Neuronal stem cell (in vitro differentiated cells): ENCODE data around the gene FAM241B.

Experiments used
- DNase-seq: peaks from one replicate; pipeline ENCODE4 v3.0.0-alpha.2; 2013; ENCODE audit warnings: low spot score
- H2AFZ ChIP-seq: one replicate; pipeline ENCODE4 v1.6.1; 2013; ENCODE audit warnings: mild to moderate bottlenecking, low read length, inconsistent platforms
- H2AK5ac ChIP-seq: 2 replicates; pipeline ENCODE4 v1.6.1; 2013; ENCODE audit warnings: low read depth, mild to moderate bottlenecking, inconsistent platforms, low read length, moderate library complexity, mixed read lengths
- H2BK120ac ChIP-seq: 2 replicates; pipeline ENCODE4 v1.6.1; 2013; ENCODE audit warnings: low read depth, mild to moderate bottlenecking, inconsistent platforms, low read length, moderate library complexity, mixed read lengths
- H2BK12ac ChIP-seq: one replicate; pipeline ENCODE4 v1.6.1; 2013; ENCODE audit warnings: low read length, inconsistent platforms
- H2BK15ac ChIP-seq: 2 replicates; pipeline ENCODE4 v1.6.1; 2013; ENCODE audit warnings: mild to moderate bottlenecking, low read length, inconsistent platforms, mixed read lengths
- H2BK5ac ChIP-seq: one replicate; pipeline ENCODE4 v1.6.1; 2013; ENCODE audit warnings: inconsistent platforms, mild to moderate bottlenecking, low read length, moderate library complexity
- H3K14ac ChIP-seq: one replicate; pipeline ENCODE4 v1.6.1; 2013; ENCODE audit warnings: low read length, inconsistent platforms
- H3K18ac ChIP-seq: 2 replicates; pipeline ENCODE4 v1.6.1; 2013; ENCODE audit warnings: low read length, inconsistent platforms
- H3K23ac ChIP-seq: 2 replicates; pipeline ENCODE4 v1.6.1; 2013; ENCODE audit warnings: low read depth, mild to moderate bottlenecking, mixed read lengths, low read length, inconsistent platforms; ENCODE audit not compliant: poor library complexity
- H3K27ac ChIP-seq: replicated peaks from 3 replicates; pipeline ENCODE4 v1.5.1; 2013; ENCODE audit warnings: low read length, inconsistent platforms
- H3K27me3 ChIP-seq, 3 experiments: 2 replicates each; pipeline ENCODE4 v1.6.1; 2013; ENCODE audit warnings: low read length in 3 of 3, mild to moderate bottlenecking in 2 of 3, inconsistent platforms in 1 of 3, low read depth in 1 of 3, mixed read lengths in 1 of 3, moderate library complexity in 1 of 3; ENCODE audit not compliant: control insufficient read depth in 3 of 3, insufficient read depth in 3 of 3
- H3K36me3 ChIP-seq, 2 donors: replicated peaks in 1 of 2; 2 replicates each; pipeline ENCODE4 v1.6.1; 2013; ENCODE audit warnings: low read length in 2 of 2; ENCODE audit not compliant: control insufficient read depth in 2 of 2, insufficient read depth in 2 of 2
- H3K4ac ChIP-seq: 2 replicates; pipeline ENCODE4 v1.6.1; 2013; ENCODE audit warnings: inconsistent platforms, mild to moderate bottlenecking, low read length, moderate library complexity
- H3K4me1 ChIP-seq, 2 donors: 1 replicate in 1 of 2; 2 replicates in 1 of 2; pipeline ENCODE4 v1.6.1; 2013; ENCODE audit warnings: low read length in 2 of 2, low read depth in 1 of 2; ENCODE audit not compliant: control insufficient read depth in 2 of 2, insufficient read depth in 1 of 2
- H3K4me2 ChIP-seq: one replicate; pipeline ENCODE4 v1.6.1; 2013; ENCODE audit warnings: mild to moderate bottlenecking, low read length, inconsistent platforms; ENCODE audit not compliant: insufficient read depth, poor library complexity, severe bottlenecking
- H3K4me3 ChIP-seq, 2 donors: 2 replicates each; pipeline ENCODE4 v1.5.1; 2013; ENCODE audit warnings: low read length in 2 of 2, mild to moderate bottlenecking in 2 of 2, inconsistent platforms in 1 of 2, moderate library complexity in 1 of 2
- H3K79me1 ChIP-seq: one replicate; pipeline ENCODE4 v1.6.1; 2013; ENCODE audit warnings: low read depth, mild to moderate bottlenecking, inconsistent platforms, low read length, moderate library complexity
- H3K9ac ChIP-seq: one replicate; pipeline ENCODE4 v1.6.1; 2013; ENCODE audit warnings: mild to moderate bottlenecking, low read depth, low read length, inconsistent platforms; ENCODE audit not compliant: poor library complexity
- H3K9me3 ChIP-seq, 2 donors: replicated peaks in 1 of 2; 2 replicates each; pipeline versions ENCODE3 to v1.6.1; 2013; ENCODE audit warnings: low read length in 2 of 2, mild to moderate bottlenecking in 2 of 2, inconsistent platforms in 1 of 2, low read depth in 1 of 2, mixed read lengths in 1 of 2, moderate library complexity in 1 of 2; ENCODE audit not compliant: control insufficient read depth in 2 of 2, insufficient read depth in 1 of 2
- H4K8ac ChIP-seq: one replicate; pipeline ENCODE4 v1.6.1; 2013; ENCODE audit warnings: low read depth, mild to moderate bottlenecking, inconsistent platforms, low read length, moderate library complexity
- H4K91ac ChIP-seq: one replicate; pipeline ENCODE4 v1.6.1; 2013; ENCODE audit warnings: low read length, low read depth, mild to moderate bottlenecking, inconsistent platforms; ENCODE audit not compliant: poor library complexity
- WGBS, 2 donors: extraction: QIAGEN DNeasy Blood & Tissue Kit; methylation state at CpG; one replicate each; pipeline ENCODE4 v1.1.7; 2013; ENCODE audit warnings: missing lambda C conversion rate in 2 of 2, mixed read lengths in 1 of 2; ENCODE audit not compliant: insufficient read length in 2 of 2, insufficient replicate concordance in 1 of 2; ENCODE audit errors: extremely low coverage in 2 of 2; 5-methylcytosine and 5-hydroxymethylcytosine counted together

Gene FAM241B

DNA sequence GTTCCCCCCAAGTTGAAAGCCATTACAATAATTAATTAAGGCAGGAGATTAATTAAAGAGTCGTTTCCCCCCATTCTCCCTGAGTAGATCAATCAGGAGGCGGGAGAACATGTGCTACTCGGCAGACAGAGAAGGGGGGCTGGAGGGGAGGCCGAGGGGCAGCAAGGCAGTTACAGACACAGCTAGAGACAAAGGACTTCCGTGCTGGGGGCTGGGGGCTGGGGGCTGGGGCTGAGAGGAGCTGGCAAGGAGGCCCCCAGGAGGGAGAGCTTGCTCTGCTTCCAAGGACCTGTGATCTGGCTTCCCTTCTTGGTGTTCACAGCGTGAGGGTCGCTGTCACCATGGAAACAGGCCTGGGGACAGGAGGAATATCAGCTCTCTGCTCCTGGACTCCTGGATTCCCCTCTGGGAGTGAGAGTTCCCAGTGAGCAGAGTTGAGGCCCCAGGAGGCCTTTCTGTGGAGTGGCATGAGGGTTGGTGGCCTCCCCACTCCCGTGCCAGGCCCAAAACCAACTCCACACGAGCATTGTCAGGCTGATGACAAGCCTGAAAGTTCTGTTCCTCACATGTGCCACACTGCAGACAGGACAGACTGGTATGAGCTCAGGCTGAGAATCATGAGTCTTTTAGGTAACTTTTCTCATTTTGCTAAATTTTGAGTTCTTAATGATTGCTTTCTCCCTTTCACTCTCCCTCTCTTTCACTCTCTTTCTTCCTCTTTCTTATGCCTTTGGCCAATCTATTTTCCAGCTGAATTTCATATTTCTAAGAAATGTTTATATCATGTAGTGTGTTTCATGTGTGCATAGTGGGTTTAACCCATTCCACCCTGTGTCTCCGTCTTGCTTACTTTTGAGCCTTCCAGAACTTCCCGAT, 16.4 kb downstream of the FAM241B start:
- Histone ChIP-seq H3K9ac (no peak overlapping the region), H3K4ac (no peak overlapping the region), H4K91ac (no peak overlapping the region), H3K14ac (no peak overlapping the region), H3K27me3 (peaks cover 0 to 5% (median 0%) of the 10 kb centered on the region in 3 experiments), H3K36me3 (no peaks in the 10 kb centered on the region), H2BK15ac (no peak overlapping the region), H2BK120ac (no peak overlapping the region), H3K27ac (no peak overlapping the region), H3K4me3 (no peak overlapping the region), H2AK5ac (no peak overlapping the region), H2BK5ac (no peak overlapping the region), H3K9me3 (no peaks in the 10 kb centered on the region), H3K79me1 (no peaks in the 10 kb centered on the region), H3K4me1 (peaks cover 9 to 40% of the 10 kb centered on the region in 2 donors), H3K4me2 (no peak overlapping the region), H3K23ac (no peak overlapping the region), H4K8ac (no peak overlapping the region), H3K18ac (no peak overlapping the region), H2BK12ac (no peak overlapping the region), H2AFZ (peak overlapping the region; percentile 50)
- peak; percentile 53 for DNase-seq
- no CpG with 5 or more reads among the region's 11 CpGs for WGBS, 2 donors

DNA sequence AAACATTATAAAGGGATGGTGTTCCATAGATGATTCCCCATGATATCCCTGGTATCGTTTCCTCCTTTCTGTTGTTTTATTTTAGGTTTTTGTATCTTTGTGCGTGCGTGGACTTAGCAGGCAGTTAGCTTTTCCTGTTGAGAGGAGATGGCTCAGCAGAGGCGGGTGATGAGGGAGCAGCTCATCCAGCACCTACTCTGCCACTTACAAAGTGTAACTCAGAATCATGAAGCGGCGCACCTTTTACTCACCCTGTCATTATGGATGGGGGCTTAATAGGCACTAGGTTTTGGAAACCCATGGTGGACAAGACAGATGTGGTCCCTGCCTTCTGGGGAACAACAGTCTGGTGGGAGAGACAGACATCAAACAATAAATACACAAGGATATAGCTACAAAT, 17.1 kb downstream of the FAM241B start:
- H3K4ac ChIP-seq = no peak overlapping the region
- no peak for DNase-seq

DNA sequence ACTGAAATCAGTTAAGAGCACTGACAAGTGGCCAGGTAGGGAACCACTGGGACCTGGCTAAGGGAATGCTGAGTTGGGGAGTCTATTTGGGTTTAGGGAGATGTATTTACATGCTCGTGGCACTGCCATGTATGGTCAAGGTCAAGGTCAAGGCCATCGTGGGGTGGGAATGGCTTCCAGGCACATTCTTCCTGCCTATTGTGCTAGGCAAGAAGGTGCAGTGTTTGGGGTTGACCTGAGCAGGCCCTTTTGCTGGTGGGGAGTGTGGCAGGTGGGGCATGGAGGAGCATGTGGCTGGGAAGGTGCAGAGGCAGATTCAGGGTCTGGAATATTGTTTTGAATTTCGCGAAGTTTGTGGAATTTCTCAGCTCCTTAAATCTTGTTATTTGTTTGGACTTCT, 17.8 kb downstream of the FAM241B start:
- Histone ChIP-seq H2BK120ac (no peak overlapping the region), H4K91ac (no peak overlapping the region), H3K4me3 (no peak overlapping the region), H2AK5ac (no peak overlapping the region), H2BK5ac (no peak overlapping the region), H3K9ac (no peak overlapping the region), H3K4ac (no peak overlapping the region), H3K27me3 (peaks cover 0 to 10% (median 0%) of the 10 kb centered on the region in 3 experiments), H3K23ac (no peak overlapping the region), H3K4me1 (peaks cover 9 to 40% of the 10 kb centered on the region in 2 donors), H2AFZ (no peak overlapping the region), H3K4me2 (no peak overlapping the region), H3K36me3 (no peaks in the 10 kb centered on the region), H4K8ac (no peak overlapping the region), H3K18ac (peak overlapping the region; percentile 68), H3K14ac (no peak overlapping the region), H3K9me3 (no peaks in the 10 kb centered on the region), H3K79me1 (no peaks in the 10 kb centered on the region), H2BK15ac (no peak overlapping the region), H2BK12ac (no peak overlapping the region), H3K27ac (no peak overlapping the region)
- DNase-seq = no peak
- no CpG with 5 or more reads among the region's 4 CpGs for WGBS, 2 donors

More for the DNA sequence above, 17.1 kb downstream of the FAM241B start:
- no peaks in the 10 kb centered on the region for H3K9me3 ChIP-seq
- no peak overlapping the region for H3K4me3 ChIP-seq
- H3K4me1 ChIP-seq = peaks cover 9 to 40% of the 10 kb centered on the region in 2 donors
- H3K9ac ChIP-seq = no peak overlapping the region
- no peak overlapping the region for H3K4me2 ChIP-seq
- H3K36me3 ChIP-seq = no peaks in the 10 kb centered on the region
- H2BK120ac ChIP-seq = no peak overlapping the region
- H4K8ac ChIP-seq = no peak overlapping the region
- H3K79me1 ChIP-seq = no peaks in the 10 kb centered on the region
- no peak overlapping the region for H4K91ac ChIP-seq
- H2BK5ac ChIP-seq = no peak overlapping the region
- H2BK15ac ChIP-seq = no peak overlapping the region
- H3K27ac ChIP-seq = no peak overlapping the region
- no peak overlapping the region for H3K18ac ChIP-seq
- no peak overlapping the region for H2AFZ ChIP-seq
- no peak overlapping the region for H2BK12ac ChIP-seq
- no peak overlapping the region for H3K23ac ChIP-seq
- peaks cover 0 to 5% (median 0%) of the 10 kb centered on the region in 3 experiments for H3K27me3 ChIP-seq
- no peak overlapping the region for H3K14ac ChIP-seq
- no peak overlapping the region for H2AK5ac ChIP-seq
- no CpG with 5 or more reads among the region's 6 CpGs for WGBS, 2 donors

DNA sequence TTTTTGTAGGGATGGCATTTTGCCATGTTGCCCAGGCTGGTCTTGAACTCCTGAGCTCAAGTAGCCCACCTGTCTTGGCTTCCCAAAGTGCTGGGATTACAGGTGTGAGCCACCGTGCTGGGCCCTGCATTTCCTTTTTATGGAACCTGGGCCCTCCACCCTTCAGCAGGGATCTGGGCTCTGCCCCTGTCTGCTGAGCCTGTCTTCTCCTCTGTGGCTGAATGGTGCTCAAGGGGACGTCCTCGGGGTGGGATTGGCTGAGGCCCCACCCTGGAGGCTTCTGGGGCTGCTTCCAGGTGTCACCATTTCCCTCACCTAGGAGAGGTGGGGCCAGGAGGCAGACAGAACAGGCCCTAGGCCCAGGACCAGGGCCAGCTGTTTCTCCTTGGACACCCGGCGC, 18.4 kb downstream of the FAM241B start:
- Histone ChIP-seq H4K8ac (no peak overlapping the region), H3K27me3 (peaks cover 0 to 15% (median 0%) of the 10 kb centered on the region in 3 experiments), H2AK5ac (peak overlapping the region; percentile 65), H3K79me1 (no peaks in the 10 kb centered on the region), H3K4me3 (no peak overlapping the region), H3K18ac (peak overlapping the region; percentile 78), H3K9me3 (no peaks in the 10 kb centered on the region), H2BK12ac (no peak overlapping the region), H3K4me2 (no peak overlapping the region), H3K4ac (no peak overlapping the region), H3K23ac (no peak overlapping the region), H3K14ac (no peak overlapping the region), H3K4me1 (peaks cover 9 to 40% of the 10 kb centered on the region in 2 donors), H3K27ac (no peak overlapping the region), H4K91ac (no peak overlapping the region), H2BK5ac (no peak overlapping the region), H2BK120ac (no peak overlapping the region), H2AFZ (no peak overlapping the region), H3K36me3 (no peaks in the 10 kb centered on the region), H3K9ac (no peak overlapping the region), H2BK15ac (no peak overlapping the region)
- WGBS, 2 donors = no CpG with 5 or more reads among the region's 5 CpGs
- no peak for DNase-seq
